Fibroblast of pulmonary artery (primary cell): ENCODE measurements around the gene ST7.

Source experiments
- DNase-seq: peaks from one replicate; pipeline ENCODE4 v3.0.0-alpha.2; 2010; ENCODE audit warnings: low read depth
- H3K4me3 ChIP-seq: replicated peaks from 2 replicates; pipeline ENCODE4 v1.5.1; 2011; ENCODE audit warnings: low read depth, mild to moderate bottlenecking, control low read depth, low read length, moderate library complexity
- CTCF ChIP-seq: IDR thresholded peaks from 2 replicates; pipeline ENCODE4 v1.5.1; 2011; ENCODE audit warnings: mild to moderate bottlenecking, control low read depth, low read length, inconsistent platforms; ENCODE audit errors: missing control alignments

The ST7 gene

GRCh38 chr7:117018713-117019112 is 65.4 kb downstream of the ST7 start:
- no peak for TF ChIP-seq CTCF

GRCh38 chr7:117019287-117019686 is 66.0 kb downstream of the ST7 start:
- no peak overlapping the region for H3K4me3 ChIP-seq
- no peak for TF ChIP-seq CTCF
- no peak for DNase-seq

More at GRCh38 chr7:117018713-117019112, 65.4 kb downstream of the ST7 start:
- H3K4me3 ChIP-seq = no peak overlapping the region
- no peak for DNase-seq

- H3K4me3 ChIP-seq = peak overlapping the region; percentile 46
- no peak for TF ChIP-seq CTCF
- peak; percentile 97 for DNase-seq
These were observed 66.7 kb downstream of the ST7 start for GRCh38 chr7:117019786-117020590.

- H3K4me3 ChIP-seq = peak overlapping the region; percentile 46
- no peak for TF ChIP-seq CTCF
- DNase-seq = no peak
These were observed 67.3 kb downstream of the ST7 start for GRCh38 chr7:117020591-117020973.

DNA sequence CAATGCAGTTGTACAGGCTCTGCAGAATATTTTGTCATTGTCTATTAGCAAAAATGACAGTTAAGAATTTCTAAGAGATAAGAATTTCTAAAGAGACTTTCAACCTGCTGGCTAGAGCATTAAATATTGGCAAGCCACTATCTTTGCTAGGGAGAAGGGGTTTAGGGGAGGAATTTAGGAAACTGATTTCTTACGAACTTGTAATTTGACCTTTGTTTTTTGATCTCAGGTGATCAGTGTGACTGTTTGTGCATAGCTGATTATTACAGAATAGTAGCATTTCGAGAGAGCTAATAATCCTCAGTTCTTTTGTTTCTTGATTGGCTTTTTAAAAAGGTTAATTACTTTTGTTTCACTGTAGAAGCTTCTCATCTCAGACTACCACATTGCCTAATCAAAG is 68.1 kb downstream of the ST7 start:
- DNase-seq = no peak
- no peak for TF ChIP-seq CTCF
- H3K4me3 ChIP-seq = peak overlapping the region; percentile 5

DNA sequence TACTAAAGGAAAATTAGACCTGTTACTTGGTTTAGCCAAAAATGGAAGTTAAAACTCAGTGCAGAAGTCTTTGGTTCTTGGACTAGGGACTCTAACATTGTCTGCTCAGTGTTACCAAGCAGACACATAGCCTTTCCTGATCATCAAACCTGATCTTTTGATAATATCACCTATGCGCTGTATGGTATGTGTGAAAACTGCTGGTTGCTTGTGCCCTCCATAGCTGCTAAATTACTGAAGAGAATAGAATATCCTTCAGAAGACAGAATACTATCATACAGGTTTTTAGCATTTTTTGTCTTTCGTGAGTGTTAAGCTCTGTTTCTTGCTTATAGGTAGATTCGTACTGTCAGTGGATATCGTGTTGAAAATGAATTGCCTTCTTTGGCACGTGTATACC is 68.7 kb downstream of the ST7 start:
- no peak overlapping the region for H3K4me3 ChIP-seq
- TF ChIP-seq CTCF = no peak
- DNase-seq = no peak

DNA sequence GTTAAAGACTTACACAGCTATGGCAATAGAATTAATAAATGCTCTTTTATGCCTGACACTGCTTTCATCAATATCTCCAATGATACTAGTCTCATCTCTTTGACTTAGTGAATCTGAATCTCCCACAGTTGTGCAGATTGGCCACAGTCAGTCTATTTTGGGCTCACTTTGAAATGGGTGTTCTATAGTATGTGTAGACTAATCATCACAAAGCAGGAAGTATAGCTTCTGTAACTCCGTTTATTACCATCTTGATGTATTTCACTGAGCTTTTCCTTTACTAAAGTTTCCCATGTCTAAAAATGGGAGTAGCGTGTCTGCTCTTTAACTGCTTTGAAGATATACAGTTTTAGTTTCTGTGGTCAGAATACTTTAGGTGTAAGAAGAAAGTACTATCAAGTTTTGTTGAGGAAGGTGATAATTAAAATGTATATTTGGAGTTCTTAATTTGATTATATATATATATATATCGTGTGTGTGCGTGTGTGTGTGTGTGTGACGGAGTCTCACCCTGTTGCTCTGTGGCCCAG is 70.1 kb downstream of the ST7 start:
- DNase-seq = no peak
- no peak overlapping the region for H3K4me3 ChIP-seq
- TF ChIP-seq CTCF = no peak
